Activated B cell treated with CpG ODN at 0.5 μM for 24 hours (primary cell): ENCODE measurements around the gene GJA4. TPM values are rescaled to one million over a fixed set of nuclear protein-coding genes. Genes with fewer than 3 reads are reported as not detected.

Source experiments
- ATAC-seq: fragments of 200-7000 bp; cut with Tn5 transposase; one replicate; pipeline ENCODE4 v1.10.0; 2021; ENCODE audit warnings: low read depth, mild to moderate bottlenecking, moderate library complexity
- CTCF ChIA-PET: fragments of 350-600 bp; sonication (Branson Sonifier 250); formaldehyde crosslinking; loops from one replicate; lab custom pipeline; 2021; ENCODE audit warnings: antibody characterized with exemption; lab: Charles Lee
- POLR2A ChIA-PET: fragments of 350-600 bp; sonication (Branson Sonifier 250); formaldehyde crosslinking; loops from one replicate; lab custom pipeline; 2021; ENCODE audit warnings: antibody characterized with exemption; lab: Charles Lee
- DNase-seq: peaks from one replicate; pipeline ENCODE4 v3.0.0; 2022
- H3K27ac Mint-ChIP-seq: one replicate; pipeline ENCODE4 v1.8.0; 2020; ENCODE audit warnings: mixed read lengths
- H3K27me3 Mint-ChIP-seq: one replicate; pipeline ENCODE4 v1.8.0; 2021; ENCODE audit warnings: mixed read lengths
- H3K36me3 Mint-ChIP-seq: one replicate; pipeline ENCODE4 v1.8.0; 2021; ENCODE audit warnings: low read depth, mixed read lengths
- H3K4me1 Mint-ChIP-seq: one replicate; pipeline ENCODE4 v1.8.0; 2021; ENCODE audit warnings: mixed read lengths
- H3K4me3 Mint-ChIP-seq: one replicate; pipeline ENCODE4 v1.8.0; 2020; ENCODE audit warnings: mild to moderate bottlenecking, mixed read lengths
- H3K9me3 Mint-ChIP-seq: one replicate; pipeline ENCODE4 v1.8.0; 2020; ENCODE audit warnings: mixed read lengths
- intact Hi-C: fragments of 100-400 bp; cut with micrococcal nuclease; formaldehyde crosslinking; loops from one replicate; pipeline ENCODE4 v1.15.1; 2024
- total RNA-seq: library from RNA; stranded (reverse); gene quantifications from 2 replicates; pipeline ENCODE4 v1.2.3, GENCODE V29; 2022
- TF ChIP-seq, protein P1 (sequence below): fragments of 200-600 bp; IDR thresholded peaks from one replicate; pipeline ENCODE4 v1.8.0; 2022; ENCODE audit warnings: antibody characterized with exemption, mild to moderate bottlenecking

The GJA4 gene
- not detected in 2 replicates for total RNA-seq

DNA sequence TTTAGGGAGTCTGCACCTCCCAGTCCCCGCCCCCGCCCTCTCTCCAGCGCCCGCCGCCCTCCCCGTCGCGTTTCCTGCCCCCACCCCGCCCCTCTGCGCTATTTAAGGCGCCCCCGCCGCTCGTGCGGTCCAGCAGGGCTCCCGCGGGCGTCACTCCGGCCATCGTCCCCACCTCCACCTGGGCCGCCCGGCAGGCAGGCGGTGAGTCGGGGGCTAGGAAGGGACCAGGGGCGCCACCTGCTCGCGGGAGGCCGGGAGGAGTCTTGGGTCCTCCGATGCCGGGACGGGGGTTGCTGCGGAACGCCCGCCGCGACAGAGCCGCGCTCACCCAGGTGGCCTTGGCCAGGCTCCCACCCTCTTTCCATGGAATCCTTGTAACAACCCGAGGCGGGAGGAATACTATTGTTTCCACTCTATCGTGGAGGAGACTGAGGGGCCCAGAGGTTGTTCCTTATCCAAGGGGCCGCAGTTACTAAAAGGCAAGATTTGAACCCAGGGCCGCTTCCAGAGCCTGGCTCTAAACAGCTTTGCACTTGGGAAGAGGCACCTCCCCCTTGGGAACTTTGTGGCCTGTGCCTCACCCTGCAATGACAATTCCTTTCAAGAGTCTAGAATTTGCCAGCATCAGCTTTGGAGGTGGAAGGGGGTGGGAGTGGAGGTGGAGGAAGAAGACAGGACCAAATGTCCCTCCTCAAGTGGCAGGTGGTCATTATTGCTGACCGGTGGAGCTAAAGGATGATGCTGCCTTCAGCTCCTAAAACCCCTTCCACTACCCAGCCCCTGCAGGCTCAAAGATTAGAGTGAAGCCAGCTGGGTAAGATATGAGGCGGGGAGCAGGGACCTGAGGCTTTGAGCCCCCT, at the start of gene GJA4:
Gene GJA4, plus strand, starts transcription at position 132 of the 860 bp plus-strand sequence. CDS start 1,215 bp downstream, outside the sequence.
- no peak for DNase-seq
- Mint-ChIP-seq H3K9me3 (no peaks in the 10 kb centered on the region), H3K4me1 (peaks cover 28% of the 10 kb centered on the region), H3K36me3 (no peaks in the 10 kb centered on the region), H3K27me3 (peaks cover 31% of the 10 kb centered on the region), H3K4me3 (peak within 1 kb of the TSS; percentile 42), H3K27ac (no peak within 1 kb of the TSS)
- intact Hi-C loops: no loop called here
- ChIA-PET CTCF (no interaction called here), POLR2A (no interaction called here)
- ATAC-seq: no peak
- TF ChIP-seq, protein P1, sequence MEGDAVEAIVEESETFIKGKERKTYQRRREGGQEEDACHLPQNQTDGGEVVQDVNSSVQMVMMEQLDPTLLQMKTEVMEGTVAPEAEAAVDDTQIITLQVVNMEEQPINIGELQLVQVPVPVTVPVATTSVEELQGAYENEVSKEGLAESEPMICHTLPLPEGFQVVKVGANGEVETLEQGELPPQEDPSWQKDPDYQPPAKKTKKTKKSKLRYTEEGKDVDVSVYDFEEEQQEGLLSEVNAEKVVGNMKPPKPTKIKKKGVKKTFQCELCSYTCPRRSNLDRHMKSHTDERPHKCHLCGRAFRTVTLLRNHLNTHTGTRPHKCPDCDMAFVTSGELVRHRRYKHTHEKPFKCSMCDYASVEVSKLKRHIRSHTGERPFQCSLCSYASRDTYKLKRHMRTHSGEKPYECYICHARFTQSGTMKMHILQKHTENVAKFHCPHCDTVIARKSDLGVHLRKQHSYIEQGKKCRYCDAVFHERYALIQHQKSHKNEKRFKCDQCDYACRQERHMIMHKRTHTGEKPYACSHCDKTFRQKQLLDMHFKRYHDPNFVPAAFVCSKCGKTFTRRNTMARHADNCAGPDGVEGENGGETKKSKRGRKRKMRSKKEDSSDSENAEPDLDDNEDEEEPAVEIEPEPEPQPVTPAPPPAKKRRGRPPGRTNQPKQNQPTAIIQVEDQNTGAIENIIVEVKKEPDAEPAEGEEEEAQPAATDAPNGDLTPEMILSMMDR: no peak

DNA sequence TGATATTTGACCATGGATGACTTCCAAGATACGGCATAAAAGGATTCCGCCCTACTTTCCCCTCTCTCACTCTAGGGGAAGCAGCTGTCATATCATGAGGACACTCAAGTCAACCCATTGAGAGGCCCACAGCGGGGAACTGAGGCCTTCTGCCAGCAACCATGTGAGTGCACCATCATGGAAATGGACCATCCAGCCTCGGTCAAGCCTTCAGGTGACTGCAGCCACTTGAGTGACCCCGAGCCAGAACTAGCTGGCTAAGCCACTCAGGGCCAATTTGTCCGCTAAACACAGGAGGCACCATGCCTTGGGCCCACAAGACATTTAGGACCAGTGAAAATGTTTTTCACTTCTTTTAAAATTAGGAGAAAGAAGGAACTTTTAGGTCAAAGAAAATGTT, 49.0 kb upstream of the GJA4 start:
- TF ChIP-seq, protein P1: no peak
- Mint-ChIP-seq H3K27ac (no peak overlapping the region), H3K9me3 (no peaks in the 10 kb centered on the region), H3K27me3 (peaks cover 18% of the 10 kb centered on the region), H3K4me1 (no peaks in the 10 kb centered on the region), H3K36me3 (no peaks in the 10 kb centered on the region), H3K4me3 (no peak overlapping the region)
- CTCF ChIA-PET: interaction anchor here (1.1 to 2.9 kb wide), 6 partner anchors 9 to 1113 kb away, joined by 4 to 36 read pairs (median 6); no protein-coding TSS in a partner anchor
- ATAC-seq (no peak), DNase-seq (no peak)
- intact Hi-C loops: no loop called here
- POLR2A ChIA-PET: no interaction called here

DNA sequence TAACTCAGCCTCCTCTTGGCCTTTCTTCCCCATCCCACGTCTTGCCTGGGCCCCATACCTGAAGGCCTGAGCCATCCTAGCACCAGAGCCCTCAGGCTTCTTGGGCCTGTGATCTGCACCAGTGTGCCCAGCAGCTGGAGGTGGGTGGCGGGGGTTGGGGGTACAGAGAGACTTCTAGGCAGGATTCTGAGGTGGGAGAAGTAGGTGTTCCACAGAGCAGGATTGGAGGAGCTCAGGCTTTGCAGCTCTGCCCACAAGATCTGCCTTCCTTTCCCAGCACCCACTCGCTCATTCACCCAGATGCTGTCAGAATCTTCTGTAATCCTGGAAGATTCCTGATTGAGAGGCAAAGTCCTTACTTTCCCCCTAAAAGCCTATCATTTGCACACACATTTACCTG, 47.9 kb upstream of the GJA4 start:
- Mint-ChIP-seq H3K4me1 (no peaks in the 10 kb centered on the region), H3K36me3 (no peaks in the 10 kb centered on the region), H3K4me3 (no peak overlapping the region), H3K27me3 (peaks cover 18% of the 10 kb centered on the region), H3K27ac (no peak overlapping the region), H3K9me3 (no peaks in the 10 kb centered on the region)
- ChIA-PET POLR2A (no interaction called here), CTCF (no interaction called here)
- no peak for ATAC-seq
- TF ChIP-seq, protein P1: no peak
- intact Hi-C loops: no loop called here
- no peak for DNase-seq

DNA sequence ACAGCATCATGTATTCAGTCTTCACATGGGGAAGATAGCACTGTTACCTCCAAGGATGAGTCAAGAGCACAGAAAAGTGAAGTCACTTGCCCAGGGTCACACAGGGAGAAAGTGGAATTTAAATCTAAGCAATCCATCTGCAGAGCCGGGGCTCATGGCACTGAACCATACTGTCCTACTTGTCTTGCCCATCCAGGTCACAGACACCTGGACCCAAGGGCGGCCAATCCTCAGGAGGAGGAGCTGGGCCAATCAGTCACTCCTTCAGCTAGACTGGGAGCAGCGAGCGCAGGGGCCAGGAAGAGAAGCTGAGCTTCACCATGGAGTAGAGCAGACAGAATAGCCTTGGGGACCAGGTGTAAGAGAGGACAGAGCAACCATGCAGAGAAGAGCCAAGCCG, 47.1 kb upstream of the GJA4 start:
- Mint-ChIP-seq H3K4me3 (no peak overlapping the region), H3K9me3 (no peaks in the 10 kb centered on the region), H3K27me3 (peaks cover 12% of the 10 kb centered on the region), H3K36me3 (no peaks in the 10 kb centered on the region), H3K4me1 (no peaks in the 10 kb centered on the region), H3K27ac (no peak overlapping the region)
- intact Hi-C loops: no loop called here
- CTCF ChIA-PET: no interaction called here
- ATAC-seq (no peak), DNase-seq (no peak)
- TF ChIP-seq, protein P1: no peak
- POLR2A ChIA-PET: no interaction called here

DNA sequence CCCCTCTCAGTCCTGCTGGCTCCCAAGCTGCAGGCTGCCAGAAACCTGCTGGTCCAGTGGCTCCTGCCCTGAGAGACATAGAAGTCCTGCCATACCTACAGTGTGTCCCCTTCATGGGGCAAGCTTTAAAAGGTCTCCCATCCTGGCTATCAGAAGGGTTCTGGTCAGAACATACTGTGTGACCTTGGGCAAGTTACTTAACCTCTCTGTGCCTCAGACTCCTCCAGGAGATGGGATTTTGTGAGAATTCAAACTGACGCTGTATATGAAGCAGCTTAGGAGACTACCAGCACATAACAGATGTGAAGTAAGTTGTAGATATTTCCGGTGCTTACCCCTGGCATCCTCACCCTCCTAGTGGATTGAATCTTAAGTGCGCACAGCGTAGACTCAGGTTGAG, 46.7 kb upstream of the GJA4 start:
- no peak for DNase-seq
- peaks cover 10% of the 10 kb centered on the region for H3K27me3 Mint-ChIP-seq
- H3K9me3 Mint-ChIP-seq: no peaks in the 10 kb centered on the region
- H3K4me1 Mint-ChIP-seq: no peaks in the 10 kb centered on the region
- POLR2A ChIA-PET: no interaction called here
- H3K27ac Mint-ChIP-seq: no peak overlapping the region
- CTCF ChIA-PET: no interaction called here
- H3K4me3 Mint-ChIP-seq: no peak overlapping the region
- no peaks in the 10 kb centered on the region for H3K36me3 Mint-ChIP-seq
- TF ChIP-seq, protein P1: no peak
- intact Hi-C loops: no loop called here
- ATAC-seq: no peak
